Upper lobe of right lung (tissue), 1 donor: ENCODE data around the gene PCTP. TPM values are rescaled to one million over a fixed set of nuclear protein-coding genes. Genes with fewer than 3 reads are reported as not detected.
A peak's percentile ranks its signal among the peaks of the same experiment; 100 is the strongest.

Experiments
- ATAC-seq: fragments of 200-7000 bp; cut with Tn5 transposase; one replicate; pipeline ENCODE4 v1.9.1; 2020; ENCODE audit warnings: mild to moderate bottlenecking, moderate library complexity
- DNase-seq: peaks from one replicate; pipeline ENCODE4 v3.0.0-alpha.2; 2020
- H3K27ac ChIP-seq: fragments of 200-600 bp; one replicate; pipeline ENCODE4 v1.8.0; 2022
- H3K27me3 ChIP-seq: fragments of 200-600 bp; one replicate; pipeline ENCODE4 v1.8.0; 2022; ENCODE audit warnings: mild to moderate bottlenecking
- H3K36me3 ChIP-seq: fragments of 200-600 bp; one replicate; pipeline ENCODE4 v1.8.0; 2022
- H3K4me1 ChIP-seq: fragments of 200-600 bp; one replicate; pipeline ENCODE4 v1.8.0; 2022
- H3K4me3 ChIP-seq: fragments of 200-600 bp; one replicate; pipeline ENCODE4 v1.8.0; 2022; ENCODE audit warnings: mild to moderate bottlenecking
- H3K9me3 ChIP-seq: fragments of 200-600 bp; one replicate; pipeline ENCODE4 v1.8.0; 2022
- intact Hi-C: fragments of 100-400 bp; cut with DNase I; formaldehyde crosslinking; loops from one replicate; pipeline ENCODE4 v1.11.0; 2022
- long read RNA-seq: library from polyadenylated mRNA; unstranded; transcript quantifications from one replicate; pipeline ENCODE4 v2.0.0, GENCODE V29; 2021
- total RNA-seq: library from RNA; stranded (reverse); fragmentation: NEBNext Ultra II Directional; extraction: Animal tissue kit (Norgen Biotek cat#: 25700); gene quantifications from one replicate; pipeline ENCODE4 v1.2.1, GENCODE V29; 2021
- TF ChIP-seq, protein P1 (sequence below): fragments of 200-600 bp; IDR thresholded peaks from one replicate; pipeline ENCODE4 v1.8.0; 2022; ENCODE audit warnings: antibody characterized with exemption
- donor health status: DM: no; HTN: yes; CAD: no; lungs with severe emphysema.

Gene PCTP
- 24.7 TPM for total RNA-seq
- long read RNA-seq, transcript PCTP-201 (6 exons, 2,044 nt) = major isoform, 34 of 42 reads
- long read RNA-seq, partial matches to known transcripts = 0 of 42 reads
- long read RNA-seq, other reads (novel, unspliced or antisense) = 6 of 42 reads

DNA sequence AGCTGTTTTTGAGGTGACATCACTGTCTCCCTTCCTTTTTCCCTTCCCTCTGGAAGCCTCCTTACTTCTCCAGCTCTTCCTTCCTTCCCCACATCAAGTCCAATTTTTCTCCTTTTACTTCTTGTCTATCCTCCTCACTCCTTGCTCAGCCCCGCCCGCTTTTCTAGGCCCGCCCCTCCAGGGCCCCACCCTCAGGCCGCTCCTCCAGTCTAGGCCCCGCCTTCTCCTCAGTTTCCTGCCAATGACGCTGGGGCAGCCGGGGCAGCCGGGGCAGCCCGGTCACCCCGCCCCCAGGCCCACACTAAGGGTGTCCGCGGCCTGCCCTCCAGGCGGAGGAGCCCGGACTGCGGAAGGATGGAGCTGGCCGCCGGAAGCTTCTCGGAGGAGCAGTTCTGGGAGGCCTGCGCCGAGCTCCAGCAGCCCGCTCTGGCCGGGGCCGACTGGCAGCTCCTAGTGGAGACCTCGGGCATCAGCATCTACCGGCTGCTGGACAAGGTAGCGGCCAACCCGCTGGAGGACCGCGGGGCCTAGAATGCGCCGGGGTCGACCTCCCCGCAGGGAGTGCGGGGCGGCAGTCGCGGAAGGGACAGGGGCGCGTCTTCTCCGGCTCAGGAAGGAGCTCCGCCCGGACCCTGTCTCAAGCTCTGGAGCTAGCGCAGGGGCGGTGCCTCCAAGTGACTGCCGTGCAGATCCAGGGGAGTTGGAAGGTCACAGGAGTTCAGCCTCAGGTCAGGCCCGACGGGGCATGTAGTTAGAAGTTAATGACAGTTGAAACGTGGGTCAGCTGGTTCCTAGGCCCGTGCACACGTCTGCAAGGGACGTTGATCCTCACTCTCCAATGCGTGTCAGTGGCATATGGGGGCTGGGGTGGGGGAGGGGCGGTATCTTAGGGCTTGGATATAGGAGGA, at the start of gene PCTP:
Gene PCTP (plus strand): TSS at position 302 of the 908 bp plus-strand sequence. CDS start 53 bp downstream, at position 355.
- Histone ChIP-seq H3K36me3 (peaks cover 5% of the 10 kb centered on the region), H3K27ac (peak within 1 kb of the TSS; percentile 88)

DNA sequence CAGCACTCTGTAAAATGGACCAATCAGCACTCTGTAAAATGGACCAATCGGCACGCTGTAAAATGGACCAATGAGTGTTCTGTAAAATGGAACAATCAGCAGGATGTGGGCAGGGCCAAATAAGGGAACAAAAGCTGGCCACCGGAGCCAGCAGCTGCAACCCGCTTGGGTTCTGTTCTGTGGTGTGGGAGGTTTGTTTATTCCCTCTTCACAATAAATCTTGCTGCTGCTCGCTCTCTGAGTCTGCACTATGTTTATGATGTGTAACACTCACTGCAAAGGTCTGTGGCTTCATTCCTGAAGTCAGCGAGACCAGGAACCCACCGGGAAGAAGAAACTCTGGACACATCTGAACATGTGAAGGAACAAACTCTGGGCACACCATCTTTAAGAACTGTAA, 48.7 kb upstream of the PCTP start:
- H3K27ac ChIP-seq = no peak overlapping the region
- intact Hi-C loops = no loop called here

More for the DNA sequence above, at the start of gene PCTP:
- peak within 1 kb of the TSS; percentile 85 for H3K4me3 ChIP-seq
- ATAC-seq (peak; percentile 99), DNase-seq (peak; percentile 97)
- intact Hi-C loops = no loop called here
- no peaks in the 10 kb centered on the region for H3K27me3 ChIP-seq
- TF ChIP-seq, protein P1, sequence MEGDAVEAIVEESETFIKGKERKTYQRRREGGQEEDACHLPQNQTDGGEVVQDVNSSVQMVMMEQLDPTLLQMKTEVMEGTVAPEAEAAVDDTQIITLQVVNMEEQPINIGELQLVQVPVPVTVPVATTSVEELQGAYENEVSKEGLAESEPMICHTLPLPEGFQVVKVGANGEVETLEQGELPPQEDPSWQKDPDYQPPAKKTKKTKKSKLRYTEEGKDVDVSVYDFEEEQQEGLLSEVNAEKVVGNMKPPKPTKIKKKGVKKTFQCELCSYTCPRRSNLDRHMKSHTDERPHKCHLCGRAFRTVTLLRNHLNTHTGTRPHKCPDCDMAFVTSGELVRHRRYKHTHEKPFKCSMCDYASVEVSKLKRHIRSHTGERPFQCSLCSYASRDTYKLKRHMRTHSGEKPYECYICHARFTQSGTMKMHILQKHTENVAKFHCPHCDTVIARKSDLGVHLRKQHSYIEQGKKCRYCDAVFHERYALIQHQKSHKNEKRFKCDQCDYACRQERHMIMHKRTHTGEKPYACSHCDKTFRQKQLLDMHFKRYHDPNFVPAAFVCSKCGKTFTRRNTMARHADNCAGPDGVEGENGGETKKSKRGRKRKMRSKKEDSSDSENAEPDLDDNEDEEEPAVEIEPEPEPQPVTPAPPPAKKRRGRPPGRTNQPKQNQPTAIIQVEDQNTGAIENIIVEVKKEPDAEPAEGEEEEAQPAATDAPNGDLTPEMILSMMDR = peak; percentile 49
- no peaks in the 10 kb centered on the region for H3K9me3 ChIP-seq
- peaks cover 13% of the 10 kb centered on the region for H3K4me1 ChIP-seq

DNA sequence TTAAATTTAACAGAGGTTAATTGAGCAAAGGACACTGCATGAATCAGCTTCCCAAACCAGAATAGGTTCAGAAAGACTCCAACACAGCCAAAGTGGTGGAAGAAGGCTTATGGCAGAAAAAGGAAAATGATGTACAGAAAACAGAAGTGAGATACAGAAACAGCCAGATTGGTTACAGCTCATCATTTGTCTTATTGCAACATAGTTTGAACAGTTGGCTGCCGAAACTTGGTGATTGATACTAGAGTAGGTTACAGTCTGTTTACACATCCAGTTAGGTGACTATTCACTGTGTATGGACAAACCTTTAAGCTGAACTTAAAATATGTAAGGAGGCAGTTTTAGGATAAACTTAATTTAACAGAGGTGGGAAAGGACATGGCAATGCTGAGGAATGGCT, 46.5 kb upstream of the PCTP start:
- Histone ChIP-seq H3K9me3 (no peaks in the 10 kb centered on the region), H3K27ac (no peak overlapping the region), H3K4me3 (no peak overlapping the region), H3K36me3 (no peaks in the 10 kb centered on the region), H3K4me1 (no peaks in the 10 kb centered on the region), H3K27me3 (no peaks in the 10 kb centered on the region)
- TF ChIP-seq, protein P1 = no peak
- no peak for ATAC-seq
- intact Hi-C loops = no loop called here
- no peak for DNase-seq

More for the DNA sequence above, 48.7 kb upstream of the PCTP start:
- Histone ChIP-seq H3K36me3 (no peaks in the 10 kb centered on the region), H3K4me3 (no peak overlapping the region), H3K27me3 (no peaks in the 10 kb centered on the region), H3K4me1 (no peaks in the 10 kb centered on the region), H3K9me3 (no peaks in the 10 kb centered on the region)
- TF ChIP-seq, protein P1 = no peak
- ATAC-seq (no peak), DNase-seq (no peak)

DNA sequence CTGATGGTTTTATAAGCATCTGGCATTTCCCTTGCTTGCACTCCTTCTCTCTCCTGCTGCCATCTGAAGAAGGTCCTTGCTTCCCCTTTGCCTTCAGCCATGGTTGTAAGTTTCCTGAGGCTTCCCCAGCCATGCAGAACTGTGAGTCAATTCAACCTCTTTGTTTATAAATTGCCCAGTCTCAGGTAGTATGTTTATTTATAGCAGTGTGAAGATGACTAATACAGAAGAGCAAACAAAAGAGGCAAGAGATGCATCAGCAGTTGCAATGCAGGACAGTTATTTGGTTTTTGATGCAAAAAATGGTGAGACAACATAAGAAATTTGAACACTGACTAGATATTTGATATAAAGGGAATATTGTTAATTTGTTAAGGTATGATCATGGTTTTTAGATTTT, 45.0 kb upstream of the PCTP start:
- TF ChIP-seq, protein P1 = no peak
- intact Hi-C loops = no loop called here
- DNase-seq (no peak), ATAC-seq (no peak)
- no peaks in the 10 kb centered on the region for H3K9me3 ChIP-seq
- H3K36me3 ChIP-seq = no peaks in the 10 kb centered on the region
- H3K4me3 ChIP-seq = no peak overlapping the region
- no peaks in the 10 kb centered on the region for H3K27me3 ChIP-seq
- no peak overlapping the region for H3K27ac ChIP-seq
- H3K4me1 ChIP-seq = no peaks in the 10 kb centered on the region

DNA sequence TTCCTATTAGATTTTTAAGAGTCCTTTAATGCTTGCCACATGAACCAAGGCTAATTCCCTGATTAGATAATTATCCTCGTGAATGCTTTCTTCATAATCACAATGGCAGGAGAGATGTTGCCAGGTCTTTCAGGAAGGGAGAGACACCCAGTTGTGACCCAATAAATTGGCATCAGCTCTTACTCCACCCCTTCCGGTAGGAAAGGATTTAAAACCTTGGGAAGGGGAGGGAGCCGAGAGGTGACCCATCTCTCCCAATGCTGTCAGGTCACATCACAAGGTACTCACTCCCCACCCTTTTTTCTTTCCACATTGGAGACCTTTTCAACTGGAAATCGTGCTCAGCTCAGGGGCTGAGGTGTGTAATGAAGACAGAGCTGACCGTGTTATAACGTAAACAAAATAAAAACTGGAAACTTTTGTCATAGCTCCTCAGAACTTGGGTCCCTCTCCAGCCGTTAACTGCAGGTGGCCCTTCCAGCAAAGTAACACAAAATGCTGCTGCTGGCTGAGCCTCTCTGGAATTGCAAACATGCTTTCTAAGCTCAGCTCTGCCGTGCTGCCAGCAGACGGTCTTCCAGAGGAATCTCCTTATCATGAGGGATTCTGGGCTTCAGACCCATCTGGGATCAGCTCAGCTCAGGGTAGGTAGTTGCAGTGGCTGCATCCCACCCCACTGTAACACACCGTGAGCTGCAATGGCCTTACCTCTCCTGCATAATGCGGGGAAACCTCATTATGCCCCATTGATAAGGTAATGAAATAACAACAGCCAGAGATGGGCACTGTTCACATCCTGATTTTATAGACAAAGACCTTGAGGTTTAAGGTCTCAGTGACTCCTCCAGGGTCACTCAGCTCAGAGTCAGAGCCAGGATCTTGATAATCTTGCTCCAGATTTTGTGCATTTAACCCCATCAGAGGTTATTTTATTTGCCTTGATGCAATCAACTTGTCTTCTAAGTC, 43.8 kb upstream of the PCTP start:
- TF ChIP-seq, protein P1 = no peak
- no peak overlapping the region for H3K4me3 ChIP-seq
- peak overlapping the region; percentile 18 for H3K27ac ChIP-seq
- H3K36me3 ChIP-seq = no peaks in the 10 kb centered on the region
- H3K27me3 ChIP-seq = no peaks in the 10 kb centered on the region
- DNase-seq = no peak
- no peaks in the 10 kb centered on the region for H3K9me3 ChIP-seq
- H3K4me1 ChIP-seq = no peaks in the 10 kb centered on the region
- ATAC-seq = no peak
- intact Hi-C loops = no loop called here
